GM12878 (cell line): ENCODE data around the gene CASQ1. TPM values are rescaled to one million over a fixed set of nuclear protein-coding genes. Genes with fewer than 3 reads are reported as not detected.

ENCODE experiments used
- ASH2L ChIP-seq: fragments of 300-600, 200-600 bp; sonication (generic); IDR thresholded peaks from 2 replicates; pipeline ENCODE4 v1.6.1; 2017; ENCODE audit warnings: low read depth, mild to moderate bottlenecking, borderline replicate concordance
- CHD1 ChIP-seq: IDR thresholded peaks from 2 replicates; pipeline ENCODE4 v1.6.1; 2012; ENCODE audit warnings: low read depth, low read length, improper control_type of control experiment
- CHD2 ChIP-seq: IDR thresholded peaks from 2 replicates; pipeline ENCODE4 v1.6.1; 2011; ENCODE audit warnings: low read depth, low read length, improper control_type of control experiment, borderline replicate concordance
- HDAC6 ChIP-seq: fragments of 200-600 bp; sonication (generic); IDR thresholded peaks from one replicate; pipeline ENCODE4 v1.8.0; 2017; ENCODE audit warnings: antibody characterized with exemption; ENCODE audit not compliant: unreplicated experiment
- NR2C2 ChIP-seq: IDR thresholded peaks from 2 replicates; pipeline ENCODE4 v1.6.1; 2011; ENCODE audit warnings: borderline replicate concordance, low read depth; ENCODE audit not compliant: control insufficient read depth, insufficient read length
- NRF1 ChIP-seq: conservative IDR thresholded peaks from 2 replicates; pipeline ENCODE4 v1.6.1; 2011; ENCODE audit warnings: mild to moderate bottlenecking, low read depth, low read length, improper control_type of control experiment
- RUNX3 ChIP-seq: IDR thresholded peaks from 2 replicates; pipeline ENCODE4 v1.6.1; 2012; ENCODE audit warnings: low read length, inconsistent platforms
- SREBF2 ChIP-seq: IDR thresholded peaks from 2 replicates; pipeline ENCODE4 v1.6.1; 2012; ENCODE audit warnings: mild to moderate bottlenecking, low read length
- STAT3 ChIP-seq: IDR thresholded peaks from 2 replicates; pipeline ENCODE4 v1.6.1; 2011; ENCODE audit warnings: low read depth, low read length, improper control_type of control experiment
- ZSCAN29 ChIP-seq: fragments of 450-650 bp; IDR thresholded peaks from 2 replicates; pipeline ENCODE4 v1.6.1; 2017; ENCODE audit warnings: mild to moderate bottlenecking, moderate library complexity
- polyA plus RNA-seq, 11 experiments: library from polyadenylated mRNA; depleted of rRNA in 4 of 11; unstranded in 6 of 11; stranded (reverse) in 5 of 11; fragments of >200 nt; fragmentation: Nextera tagmentation in 4 of 11; fragmentation: Illumina TruSeq in 1 of 11; extraction: Ambion mirVana in 4 of 11; extraction: Trizol in 1 of 11; gene quantifications; 1 replicate in 1 of 11; 2 replicates in 10 of 11; pipeline versions ENCODE4 v1.2.1 to v1.2.3, GENCODE V29; 2011 to 2016; ENCODE audit warnings: inconsistent platforms in 2 of 11, missing spikeins in 2 of 11, low read depth in 1 of 11
- total RNA-seq, 4 experiments: library from RNA; depleted of rRNA in 3 of 4; stranded (reverse); fragments of >200 nt in 3 of 4; fragmentation: Illumina TruSeq in 1 of 4; extraction: Trizol in 1 of 4; gene quantifications; 2 replicates each; pipeline versions ENCODE4 v1.2.1 to v1.2.3, GENCODE V29; 2013 to 2021
- TF ChIP-seq, protein P1 (sequence below): fragments of 450-650 bp; IDR thresholded peaks from 2 replicates; pipeline ENCODE4 v1.6.1; 2017; ENCODE audit warnings: mild to moderate bottlenecking, moderate library complexity
- TF ChIP-seq, protein P2 (sequence below): fragments of 450-650 bp; IDR thresholded peaks from 2 replicates; pipeline ENCODE4 v1.6.1; 2017; ENCODE audit warnings: mild to moderate bottlenecking, moderate library complexity
- TF ChIP-seq, protein P3 (sequence below): IDR thresholded peaks from 2 replicates; pipeline ENCODE4 v1.6.1; 2012; ENCODE audit warnings: mild to moderate bottlenecking, low read depth, low read length
- TF ChIP-seq, protein P4 (sequence below): fragments of 450-650 bp; IDR thresholded peaks from 2 replicates; pipeline ENCODE4 v1.6.1; 2016; ENCODE audit warnings: mild to moderate bottlenecking

Gene CASQ1
- total and polyA plus RNA-seq, 10 of the 15 experiments (the other 5 are each of a cell fraction or from before 2014, with no cell fraction given) = 0.10 to 0.77 (median 0.34) TPM

DNA sequence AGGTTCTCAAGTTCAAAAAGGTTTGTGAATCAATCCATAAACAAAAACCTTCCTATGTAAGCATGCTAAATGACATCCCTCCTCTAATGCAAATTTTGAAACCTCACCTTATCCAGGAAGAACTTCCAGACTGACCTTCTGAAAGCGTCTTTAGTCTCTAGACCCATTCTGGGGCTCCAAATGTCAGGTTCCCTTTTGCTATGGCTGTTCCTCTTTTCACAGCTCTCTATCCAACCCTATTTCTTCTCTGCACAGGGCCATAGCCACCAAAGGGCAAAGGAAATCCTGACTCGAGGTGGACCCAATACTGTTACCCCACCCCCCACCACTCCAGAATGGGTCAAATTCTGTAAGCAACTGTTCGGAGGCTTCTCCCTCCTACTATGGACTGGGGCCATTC is 35.6 kb upstream of the CASQ1 start (continued):
- TF ChIP-seq, protein P1, sequence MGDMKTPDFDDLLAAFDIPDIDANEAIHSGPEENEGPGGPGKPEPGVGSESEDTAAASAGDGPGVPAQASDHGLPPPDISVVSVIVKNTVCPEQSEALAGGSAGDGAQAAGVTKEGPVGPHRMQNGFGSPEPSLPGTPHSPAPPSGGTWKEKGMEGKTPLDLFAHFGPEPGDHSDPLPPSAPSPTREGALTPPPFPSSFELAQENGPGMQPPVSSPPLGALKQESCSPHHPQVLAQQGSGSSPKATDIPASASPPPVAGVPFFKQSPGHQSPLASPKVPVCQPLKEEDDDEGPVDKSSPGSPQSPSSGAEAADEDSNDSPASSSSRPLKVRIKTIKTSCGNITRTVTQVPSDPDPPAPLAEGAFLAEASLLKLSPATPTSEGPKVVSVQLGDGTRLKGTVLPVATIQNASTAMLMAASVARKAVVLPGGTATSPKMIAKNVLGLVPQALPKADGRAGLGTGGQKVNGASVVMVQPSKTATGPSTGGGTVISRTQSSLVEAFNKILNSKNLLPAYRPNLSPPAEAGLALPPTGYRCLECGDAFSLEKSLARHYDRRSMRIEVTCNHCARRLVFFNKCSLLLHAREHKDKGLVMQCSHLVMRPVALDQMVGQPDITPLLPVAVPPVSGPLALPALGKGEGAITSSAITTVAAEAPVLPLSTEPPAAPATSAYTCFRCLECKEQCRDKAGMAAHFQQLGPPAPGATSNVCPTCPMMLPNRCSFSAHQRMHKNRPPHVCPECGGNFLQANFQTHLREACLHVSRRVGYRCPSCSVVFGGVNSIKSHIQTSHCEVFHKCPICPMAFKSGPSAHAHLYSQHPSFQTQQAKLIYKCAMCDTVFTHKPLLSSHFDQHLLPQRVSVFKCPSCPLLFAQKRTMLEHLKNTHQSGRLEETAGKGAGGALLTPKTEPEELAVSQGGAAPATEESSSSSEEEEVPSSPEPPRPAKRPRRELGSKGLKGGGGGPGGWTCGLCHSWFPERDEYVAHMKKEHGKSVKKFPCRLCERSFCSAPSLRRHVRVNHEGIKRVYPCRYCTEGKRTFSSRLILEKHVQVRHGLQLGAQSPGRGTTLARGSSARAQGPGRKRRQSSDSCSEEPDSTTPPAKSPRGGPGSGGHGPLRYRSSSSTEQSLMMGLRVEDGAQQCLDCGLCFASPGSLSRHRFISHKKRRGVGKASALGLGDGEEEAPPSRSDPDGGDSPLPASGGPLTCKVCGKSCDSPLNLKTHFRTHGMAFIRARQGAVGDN = no peak
- TF ChIP-seq NR2C2 (no peak), CHD2 (no peak), ASH2L (no peak), HDAC6 (no peak), STAT3 (no peak), CHD1 (no peak), SREBF2 (no peak), NRF1 (no peak), ZSCAN29 (no peak), RUNX3 (no peak)
- TF ChIP-seq, protein P2, sequence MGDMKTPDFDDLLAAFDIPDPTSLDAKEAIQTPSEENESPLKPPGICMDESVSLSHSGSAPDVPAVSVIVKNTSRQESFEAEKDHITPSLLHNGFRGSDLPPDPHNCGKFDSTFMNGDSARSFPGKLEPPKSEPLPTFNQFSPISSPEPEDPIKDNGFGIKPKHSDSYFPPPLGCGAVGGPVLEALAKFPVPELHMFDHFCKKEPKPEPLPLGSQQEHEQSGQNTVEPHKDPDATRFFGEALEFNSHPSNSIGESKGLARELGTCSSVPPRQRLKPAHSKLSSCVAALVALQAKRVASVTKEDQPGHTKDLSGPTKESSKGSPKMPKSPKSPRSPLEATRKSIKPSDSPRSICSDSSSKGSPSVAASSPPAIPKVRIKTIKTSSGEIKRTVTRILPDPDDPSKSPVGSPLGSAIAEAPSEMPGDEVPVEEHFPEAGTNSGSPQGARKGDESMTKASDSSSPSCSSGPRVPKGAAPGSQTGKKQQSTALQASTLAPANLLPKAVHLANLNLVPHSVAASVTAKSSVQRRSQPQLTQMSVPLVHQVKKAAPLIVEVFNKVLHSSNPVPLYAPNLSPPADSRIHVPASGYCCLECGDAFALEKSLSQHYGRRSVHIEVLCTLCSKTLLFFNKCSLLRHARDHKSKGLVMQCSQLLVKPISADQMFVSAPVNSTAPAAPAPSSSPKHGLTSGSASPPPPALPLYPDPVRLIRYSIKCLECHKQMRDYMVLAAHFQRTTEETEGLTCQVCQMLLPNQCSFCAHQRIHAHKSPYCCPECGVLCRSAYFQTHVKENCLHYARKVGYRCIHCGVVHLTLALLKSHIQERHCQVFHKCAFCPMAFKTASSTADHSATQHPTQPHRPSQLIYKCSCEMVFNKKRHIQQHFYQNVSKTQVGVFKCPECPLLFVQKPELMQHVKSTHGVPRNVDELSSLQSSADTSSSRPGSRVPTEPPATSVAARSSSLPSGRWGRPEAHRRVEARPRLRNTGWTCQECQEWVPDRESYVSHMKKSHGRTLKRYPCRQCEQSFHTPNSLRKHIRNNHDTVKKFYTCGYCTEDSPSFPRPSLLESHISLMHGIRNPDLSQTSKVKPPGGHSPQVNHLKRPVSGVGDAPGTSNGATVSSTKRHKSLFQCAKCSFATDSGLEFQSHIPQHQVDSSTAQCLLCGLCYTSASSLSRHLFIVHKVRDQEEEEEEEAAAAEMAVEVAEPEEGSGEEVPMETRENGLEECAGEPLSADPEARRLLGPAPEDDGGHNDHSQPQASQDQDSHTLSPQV = no peak
- TF ChIP-seq, protein P3, sequence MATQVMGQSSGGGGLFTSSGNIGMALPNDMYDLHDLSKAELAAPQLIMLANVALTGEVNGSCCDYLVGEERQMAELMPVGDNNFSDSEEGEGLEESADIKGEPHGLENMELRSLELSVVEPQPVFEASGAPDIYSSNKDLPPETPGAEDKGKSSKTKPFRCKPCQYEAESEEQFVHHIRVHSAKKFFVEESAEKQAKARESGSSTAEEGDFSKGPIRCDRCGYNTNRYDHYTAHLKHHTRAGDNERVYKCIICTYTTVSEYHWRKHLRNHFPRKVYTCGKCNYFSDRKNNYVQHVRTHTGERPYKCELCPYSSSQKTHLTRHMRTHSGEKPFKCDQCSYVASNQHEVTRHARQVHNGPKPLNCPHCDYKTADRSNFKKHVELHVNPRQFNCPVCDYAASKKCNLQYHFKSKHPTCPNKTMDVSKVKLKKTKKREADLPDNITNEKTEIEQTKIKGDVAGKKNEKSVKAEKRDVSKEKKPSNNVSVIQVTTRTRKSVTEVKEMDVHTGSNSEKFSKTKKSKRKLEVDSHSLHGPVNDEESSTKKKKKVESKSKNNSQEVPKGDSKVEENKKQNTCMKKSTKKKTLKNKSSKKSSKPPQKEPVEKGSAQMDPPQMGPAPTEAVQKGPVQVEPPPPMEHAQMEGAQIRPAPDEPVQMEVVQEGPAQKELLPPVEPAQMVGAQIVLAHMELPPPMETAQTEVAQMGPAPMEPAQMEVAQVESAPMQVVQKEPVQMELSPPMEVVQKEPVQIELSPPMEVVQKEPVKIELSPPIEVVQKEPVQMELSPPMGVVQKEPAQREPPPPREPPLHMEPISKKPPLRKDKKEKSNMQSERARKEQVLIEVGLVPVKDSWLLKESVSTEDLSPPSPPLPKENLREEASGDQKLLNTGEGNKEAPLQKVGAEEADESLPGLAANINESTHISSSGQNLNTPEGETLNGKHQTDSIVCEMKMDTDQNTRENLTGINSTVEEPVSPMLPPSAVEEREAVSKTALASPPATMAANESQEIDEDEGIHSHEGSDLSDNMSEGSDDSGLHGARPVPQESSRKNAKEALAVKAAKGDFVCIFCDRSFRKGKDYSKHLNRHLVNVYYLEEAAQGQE = no peak
- TF ChIP-seq, protein P4, sequence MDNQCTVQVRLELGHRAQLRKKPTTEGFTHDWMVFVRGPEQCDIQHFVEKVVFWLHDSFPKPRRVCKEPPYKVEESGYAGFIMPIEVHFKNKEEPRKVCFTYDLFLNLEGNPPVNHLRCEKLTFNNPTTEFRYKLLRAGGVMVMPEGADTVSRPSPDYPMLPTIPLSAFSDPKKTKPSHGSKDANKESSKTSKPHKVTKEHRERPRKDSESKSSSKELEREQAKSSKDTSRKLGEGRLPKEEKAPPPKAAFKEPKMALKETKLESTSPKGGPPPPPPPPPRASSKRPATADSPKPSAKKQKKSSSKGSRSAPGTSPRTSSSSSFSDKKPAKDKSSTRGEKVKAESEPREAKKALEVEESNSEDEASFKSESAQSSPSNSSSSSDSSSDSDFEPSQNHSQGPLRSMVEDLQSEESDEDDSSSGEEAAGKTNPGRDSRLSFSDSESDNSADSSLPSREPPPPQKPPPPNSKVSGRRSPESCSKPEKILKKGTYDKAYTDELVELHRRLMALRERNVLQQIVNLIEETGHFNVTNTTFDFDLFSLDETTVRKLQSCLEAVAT = no peak
